Panc1 (cell line): ENCODE results near the gene KIF3A. TPM values are rescaled to one million over a fixed set of nuclear protein-coding genes. Genes with fewer than 3 reads are reported as not detected.

Source experiments
- ATAC-seq: fragments of 200-7000 bp; cut with Tn5 transposase; 2 replicates; pipeline ENCODE4 v1.9.1; 2020; ENCODE audit warnings: mild to moderate bottlenecking, moderate library complexity
- BruUV-seq: library from RNA; stranded (reverse); fragments of 400-500 nt; replicated peaks from 2 replicates; lab custom pipeline; 2021; lab: Mats Ljungman, UMichigan
- CTCF ChIA-PET: fragments of 300-600 bp; sonication (Branson Sonifier 250); formaldehyde crosslinking; loops from one replicate; lab custom pipeline; 2022; ENCODE audit warnings: antibody characterized with exemption; lab: Charles Lee
- POLR2A ChIA-PET: fragments of 300-600 bp; sonication (Branson Sonifier 250); formaldehyde crosslinking; loops from one replicate; lab custom pipeline; 2022; ENCODE audit warnings: antibody characterized with exemption; lab: Charles Lee
- DNase-seq: peaks from one replicate; pipeline ENCODE4 v3.0.0-alpha.2; 2010; ENCODE audit warnings: low read depth, low spot score
- H3K27ac ChIP-seq: 2 replicates; pipeline ENCODE4 v1.5.1; 2011; ENCODE audit warnings: mild to moderate bottlenecking, low read length, inconsistent platforms
- H3K27me3 ChIP-seq: fragments of 200-500 bp; sonication (Bioruptor generic); 2 replicates; pipeline ENCODE4 v1.6.0; 2014; ENCODE audit warnings: low read length, inconsistent platforms; ENCODE audit not compliant: control insufficient read depth, insufficient read depth
- H3K36me3 ChIP-seq: fragments of 200-500 bp; sonication (Bioruptor generic); 2 replicates; pipeline ENCODE4 v1.5.1; 2014; ENCODE audit warnings: inconsistent platforms, mild to moderate bottlenecking, low read length, moderate library complexity; ENCODE audit not compliant: control insufficient read depth, insufficient read depth
- H3K4me1 ChIP-seq: 2 replicates; pipeline ENCODE4 v1.5.1; 2011; ENCODE audit warnings: inconsistent platforms, mild to moderate bottlenecking, low read length, moderate library complexity; ENCODE audit not compliant: control insufficient read depth, insufficient read depth
- H3K4me3 ChIP-seq, 2 experiments: 2 replicates each; pipeline ENCODE4 v1.5.1; 2011 to 2012; ENCODE audit warnings: low read depth in 2 of 2, low read length in 2 of 2, mild to moderate bottlenecking in 2 of 2, inconsistent platforms in 1 of 2, moderate library complexity in 1 of 2
- H3K9me3 ChIP-seq: fragments of 200-500 bp; sonication (Bioruptor generic); 2 replicates; pipeline ENCODE4 v1.5.1; 2014; ENCODE audit warnings: low read depth, mild to moderate bottlenecking, inconsistent platforms, low read length, moderate library complexity; ENCODE audit not compliant: control insufficient read depth, insufficient read depth
- POLR2AphosphoS5 ChIP-seq: IDR thresholded peaks from 2 replicates; pipeline ENCODE4 v1.6.1; 2012; ENCODE audit warnings: mild to moderate bottlenecking, low read depth, low read length, moderate library complexity
- SIN3A ChIP-seq: IDR thresholded peaks from 2 replicates; pipeline ENCODE4 v1.6.1; 2012; ENCODE audit warnings: low read depth, mild to moderate bottlenecking, low read length, moderate library complexity, borderline replicate concordance; ENCODE audit not compliant: insufficient read depth
- TCF7L2 ChIP-seq: IDR thresholded peaks from 2 replicates; pipeline ENCODE4 v1.6.1; 2011; ENCODE audit warnings: mild to moderate bottlenecking, low read depth, low read length, inconsistent platforms
- in situ Hi-C: cut with HindIII; loops from 2 replicates; pipeline ENCODE4 v1.10.0; 2016; ENCODE audit warnings: low sequenced_read_pairs, low pct_unique_long_range_greater_than_20kb
- intact Hi-C: fragments of 100-400 bp; cut with micrococcal nuclease; formaldehyde crosslinking; loops from one replicate; pipeline ENCODE4 v1.10.0; 2022; ENCODE audit not compliant: unreplicated experiment
- total RNA-seq: library from RNA; stranded (reverse); gene quantifications from one replicate; pipeline ENCODE4 v1.2.1, GENCODE V29; 2021; ENCODE audit not compliant: unreplicated experiment
- TF ChIP-seq, protein P1 (sequence below), 2 experiments: IDR thresholded peaks; 2 replicates each; pipeline ENCODE4 v1.6.1; 2011 to 2012; ENCODE audit warnings: low read depth in 2 of 2, control low read depth in 1 of 2, low read length in 1 of 2, mild to moderate bottlenecking in 1 of 2, moderate library complexity in 1 of 2; ENCODE audit not compliant: insufficient read depth in 1 of 2
- TF ChIP-seq, protein P2 (sequence below): fragments of 450-650 bp; IDR thresholded peaks from 2 replicates; pipeline ENCODE4 v1.5.1; 2017; ENCODE audit warnings: mild to moderate bottlenecking

KIF3A gene
- total RNA-seq, 1 experiment from 2014 or later, result 17.1 TPM

DNA sequence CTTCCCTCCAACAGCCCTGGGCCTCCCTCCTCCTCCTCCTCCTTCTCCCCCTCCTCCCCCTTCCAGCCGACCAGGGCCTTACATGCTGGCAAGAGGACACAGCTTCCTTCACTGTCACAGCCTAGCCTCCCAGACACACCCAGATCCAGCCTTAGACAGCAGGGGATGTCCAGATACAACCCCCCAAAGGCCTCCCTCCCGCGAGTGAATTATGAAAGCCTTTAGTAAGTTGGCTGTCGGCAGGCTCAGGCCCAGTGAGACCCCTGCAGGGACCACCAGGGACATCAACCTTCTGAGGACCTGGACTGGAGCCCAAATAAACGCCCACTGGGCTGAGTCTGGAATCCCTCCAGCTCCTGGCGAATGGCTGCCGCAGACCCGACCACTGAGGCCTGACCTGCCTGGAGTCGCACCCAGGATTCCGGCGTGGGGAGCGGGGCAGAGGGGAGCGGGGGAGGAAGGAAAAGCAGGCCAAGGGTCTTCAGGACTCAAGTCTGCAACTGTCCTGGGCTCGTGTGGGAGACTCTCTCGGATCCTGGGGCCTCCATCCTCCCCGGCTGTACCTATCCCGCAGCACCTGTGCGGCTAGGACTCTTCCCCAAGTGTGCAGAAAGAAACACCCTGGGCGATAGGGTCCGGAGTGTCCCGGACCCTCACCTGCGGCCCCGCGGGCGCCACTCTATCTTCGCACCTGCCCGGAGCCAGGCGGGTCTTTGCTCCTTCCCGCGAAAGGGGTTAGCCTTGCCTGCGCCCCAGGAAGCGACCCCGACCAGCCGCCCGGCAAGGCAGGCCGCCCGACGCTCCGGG is 39.0 kb upstream of the KIF3A start:
- peak overlapping the region; percentile 53 to 60 for H3K4me3 ChIP-seq
- DNase-seq (no peak), ATAC-seq (peak; percentile 57)
- ChIA-PET POLR2A (interaction anchor here (0.6 to 1.3 kb wide), 3 partner anchors 21 to 112 kb away, joined by 3 to 6 read pairs (median 3); partner anchors contain the start of gene KIF3A), CTCF (interaction anchor here (0.5 to 0.6 kb wide), 2 partner anchors 31 to 33 kb away, joined by 4 to 5 read pairs; no protein-coding TSS in a partner anchor)
- no peak overlapping the region for H3K27ac ChIP-seq
- H3K36me3 ChIP-seq, result no peaks in the 10 kb centered on the region
- H3K9me3 ChIP-seq, result no peaks in the 10 kb centered on the region
- TF ChIP-seq POLR2AphosphoS5 (no peak), TCF7L2 (no peak), SIN3A (no peak)
- TF ChIP-seq, protein P1, sequence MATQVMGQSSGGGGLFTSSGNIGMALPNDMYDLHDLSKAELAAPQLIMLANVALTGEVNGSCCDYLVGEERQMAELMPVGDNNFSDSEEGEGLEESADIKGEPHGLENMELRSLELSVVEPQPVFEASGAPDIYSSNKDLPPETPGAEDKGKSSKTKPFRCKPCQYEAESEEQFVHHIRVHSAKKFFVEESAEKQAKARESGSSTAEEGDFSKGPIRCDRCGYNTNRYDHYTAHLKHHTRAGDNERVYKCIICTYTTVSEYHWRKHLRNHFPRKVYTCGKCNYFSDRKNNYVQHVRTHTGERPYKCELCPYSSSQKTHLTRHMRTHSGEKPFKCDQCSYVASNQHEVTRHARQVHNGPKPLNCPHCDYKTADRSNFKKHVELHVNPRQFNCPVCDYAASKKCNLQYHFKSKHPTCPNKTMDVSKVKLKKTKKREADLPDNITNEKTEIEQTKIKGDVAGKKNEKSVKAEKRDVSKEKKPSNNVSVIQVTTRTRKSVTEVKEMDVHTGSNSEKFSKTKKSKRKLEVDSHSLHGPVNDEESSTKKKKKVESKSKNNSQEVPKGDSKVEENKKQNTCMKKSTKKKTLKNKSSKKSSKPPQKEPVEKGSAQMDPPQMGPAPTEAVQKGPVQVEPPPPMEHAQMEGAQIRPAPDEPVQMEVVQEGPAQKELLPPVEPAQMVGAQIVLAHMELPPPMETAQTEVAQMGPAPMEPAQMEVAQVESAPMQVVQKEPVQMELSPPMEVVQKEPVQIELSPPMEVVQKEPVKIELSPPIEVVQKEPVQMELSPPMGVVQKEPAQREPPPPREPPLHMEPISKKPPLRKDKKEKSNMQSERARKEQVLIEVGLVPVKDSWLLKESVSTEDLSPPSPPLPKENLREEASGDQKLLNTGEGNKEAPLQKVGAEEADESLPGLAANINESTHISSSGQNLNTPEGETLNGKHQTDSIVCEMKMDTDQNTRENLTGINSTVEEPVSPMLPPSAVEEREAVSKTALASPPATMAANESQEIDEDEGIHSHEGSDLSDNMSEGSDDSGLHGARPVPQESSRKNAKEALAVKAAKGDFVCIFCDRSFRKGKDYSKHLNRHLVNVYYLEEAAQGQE (IDR thresholded peaks at IDR 0.05; ENCODE audit: insufficient read depth in 1 of 2, low read depth in 2 of 2, low read length in 1 of 2), result no peak
- TF ChIP-seq, protein P2, sequence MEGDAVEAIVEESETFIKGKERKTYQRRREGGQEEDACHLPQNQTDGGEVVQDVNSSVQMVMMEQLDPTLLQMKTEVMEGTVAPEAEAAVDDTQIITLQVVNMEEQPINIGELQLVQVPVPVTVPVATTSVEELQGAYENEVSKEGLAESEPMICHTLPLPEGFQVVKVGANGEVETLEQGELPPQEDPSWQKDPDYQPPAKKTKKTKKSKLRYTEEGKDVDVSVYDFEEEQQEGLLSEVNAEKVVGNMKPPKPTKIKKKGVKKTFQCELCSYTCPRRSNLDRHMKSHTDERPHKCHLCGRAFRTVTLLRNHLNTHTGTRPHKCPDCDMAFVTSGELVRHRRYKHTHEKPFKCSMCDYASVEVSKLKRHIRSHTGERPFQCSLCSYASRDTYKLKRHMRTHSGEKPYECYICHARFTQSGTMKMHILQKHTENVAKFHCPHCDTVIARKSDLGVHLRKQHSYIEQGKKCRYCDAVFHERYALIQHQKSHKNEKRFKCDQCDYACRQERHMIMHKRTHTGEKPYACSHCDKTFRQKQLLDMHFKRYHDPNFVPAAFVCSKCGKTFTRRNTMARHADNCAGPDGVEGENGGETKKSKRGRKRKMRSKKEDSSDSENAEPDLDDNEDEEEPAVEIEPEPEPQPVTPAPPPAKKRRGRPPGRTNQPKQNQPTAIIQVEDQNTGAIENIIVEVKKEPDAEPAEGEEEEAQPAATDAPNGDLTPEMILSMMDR, result no peak
- intact Hi-C loops (no loop called here), in situ Hi-C loops (no loop called here)
- peaks cover 11% of the 10 kb centered on the region; the same call in 1 of the 2 replicates for H3K4me1 ChIP-seq
- peaks cover 4% of the 10 kb centered on the region; the same call in 1 of the 2 replicates for H3K27me3 ChIP-seq
- BruUV-seq, result no TSS peak

DNA sequence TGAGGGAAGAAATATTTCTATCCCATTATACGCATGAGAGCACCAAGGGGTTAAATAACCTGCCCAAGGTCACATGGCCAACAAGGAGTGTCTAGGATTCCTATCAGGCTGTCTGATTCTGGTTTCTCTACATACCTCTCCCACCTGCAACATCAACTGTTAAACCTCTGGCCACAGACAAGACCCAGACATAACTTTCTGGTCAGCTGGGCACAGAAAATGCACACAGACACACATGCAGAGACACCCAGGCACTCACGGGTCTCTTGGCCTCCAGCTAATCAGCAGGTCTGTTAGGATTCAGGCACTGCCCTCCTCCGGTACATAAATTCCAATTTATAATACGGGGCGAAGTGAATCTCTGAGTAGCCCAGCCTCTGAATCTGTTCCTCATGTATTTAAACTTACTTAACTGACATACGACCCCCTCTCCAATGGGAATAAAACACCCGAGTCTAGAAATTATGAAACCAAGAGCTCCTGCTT is 38.2 kb upstream of the KIF3A start:
- Histone ChIP-seq H3K4me3 (no peak overlapping the region), H3K27ac (no peak overlapping the region), H3K36me3 (no peaks in the 10 kb centered on the region), H3K4me1 (peaks cover 11% of the 10 kb centered on the region; the same call in 1 of the 2 replicates), H3K9me3 (no peaks in the 10 kb centered on the region), H3K27me3 (peaks cover 4% of the 10 kb centered on the region; the same call in 1 of the 2 replicates)
- ChIA-PET POLR2A (interaction anchor here (0.6 to 1.3 kb wide), 2 partner anchors 38 to 111 kb away, joined by 3 read pairs; partner anchors contain the start of gene KIF3A), CTCF (interaction anchor here (0.5 kb wide), 1 partner anchor 32 kb away, joined by 5 read pairs; no protein-coding TSS in a partner anchor)
- intact Hi-C loops, result no loop called here
- in situ Hi-C loops, result no loop called here
- TF ChIP-seq SIN3A (no peak), POLR2AphosphoS5 (no peak), TCF7L2 (no peak)
- TF ChIP-seq, protein P1 (IDR thresholded peaks at IDR 0.05; ENCODE audit: insufficient read depth in 1 of 2, low read depth in 2 of 2, low read length in 1 of 2), result no peak
- TF ChIP-seq, protein P2, result no peak
- BruUV-seq, result TSS peak; percentile 89
- no peak for ATAC-seq
- DNase-seq, result no peak
